Measurements from ENCODE around the gene ITPKB.
"Not testable (repeated sequence)": the region's sequence is repeated elsewhere in the genome, so short reads cannot be mapped to it uniquely, and the experiment has no call there.

ITPKB gene

GRCh38 chr1:226738995-226739695 lies at the start of gene ITPKB:
Gene ITPKB (minus strand): TSS chr1:226739282. CDS start chr1:226737458, 1,824 bp downstream.
- peaks cover 3% of the 10 kb centered on the region for H3K9me3 Mint-ChIP-seq
- no peaks in the 10 kb centered on the region for H3K27me3 Mint-ChIP-seq
- peak within 1 kb of the TSS; percentile 98 for H3K27ac Mint-ChIP-seq
- peaks cover 23% of the 10 kb centered on the region for H3K36me3 Mint-ChIP-seq (ENCODE audit: low read depth)
- H3K4me3 Mint-ChIP-seq = peak within 1 kb of the TSS; percentile 99
- H3K4me1 Mint-ChIP-seq (ENCODE audit: low read depth) = peaks cover 43% of the 10 kb centered on the region

GRCh38 chr1:226787638-226788037 lies 48.6 kb upstream of the ITPKB start:
- no peak overlapping the region for H3K4me3 Mint-ChIP-seq
- no peak overlapping the region for H3K27ac Mint-ChIP-seq
- no peaks in the 10 kb centered on the region for H3K27me3 Mint-ChIP-seq

GRCh38 chr1:226787071-226787470 lies 48.0 kb upstream of the ITPKB start:
- no peaks in the 10 kb centered on the region for H3K9me3 Mint-ChIP-seq
- H3K27me3 Mint-ChIP-seq = no peaks in the 10 kb centered on the region
- H3K36me3 Mint-ChIP-seq (ENCODE audit: low read depth) = no peaks in the 10 kb centered on the region
- H3K4me3 Mint-ChIP-seq = no peak overlapping the region
- peaks cover 15% of the 10 kb centered on the region for H3K4me1 Mint-ChIP-seq (ENCODE audit: low read depth)
- H3K27ac Mint-ChIP-seq = no peak overlapping the region

More at GRCh38 chr1:226787638-226788037, 48.6 kb upstream of the ITPKB start:
- Mint-ChIP-seq H3K4me1 (ENCODE audit: low read depth) (peaks cover 15% of the 10 kb centered on the region), H3K36me3 (ENCODE audit: low read depth) (no peaks in the 10 kb centered on the region), H3K9me3 (no peaks in the 10 kb centered on the region)

- H3K27ac Mint-ChIP-seq = no peak overlapping the region
- no peak overlapping the region for H3K4me3 Mint-ChIP-seq
- no peaks in the 10 kb centered on the region for H3K9me3 Mint-ChIP-seq
- H3K4me1 Mint-ChIP-seq (ENCODE audit: low read depth) = peaks cover 15% of the 10 kb centered on the region
- H3K27me3 Mint-ChIP-seq = no peaks in the 10 kb centered on the region
- H3K36me3 Mint-ChIP-seq (ENCODE audit: low read depth) = no peaks in the 10 kb centered on the region
These were observed 47.5 kb upstream of the ITPKB start for GRCh38 chr1:226786550-226786949.

- no peaks in the 10 kb centered on the region for H3K27me3 Mint-ChIP-seq
These were observed 46.7 kb upstream of the ITPKB start for GRCh38 chr1:226785805-226786204.

GRCh38 chr1:226784081-226785049 lies 45.3 kb upstream of the ITPKB start:
- H3K36me3 Mint-ChIP-seq (ENCODE audit: low read depth) = no peaks in the 10 kb centered on the region

More at GRCh38 chr1:226785805-226786204, 46.7 kb upstream of the ITPKB start:
- H3K27ac Mint-ChIP-seq = no peak overlapping the region
- no peak overlapping the region for H3K4me3 Mint-ChIP-seq
- H3K36me3 Mint-ChIP-seq (ENCODE audit: low read depth) = no peaks in the 10 kb centered on the region
- peaks cover 10% of the 10 kb centered on the region for H3K4me1 Mint-ChIP-seq (ENCODE audit: low read depth)
- no peaks in the 10 kb centered on the region for H3K9me3 Mint-ChIP-seq

GRCh38 chr1:226782845-226783601 lies 43.9 kb upstream of the ITPKB start:
- H3K4me1 Mint-ChIP-seq (ENCODE audit: low read depth) = no peaks in the 10 kb centered on the region
- no peaks in the 10 kb centered on the region for H3K9me3 Mint-ChIP-seq
- no peaks in the 10 kb centered on the region for H3K27me3 Mint-ChIP-seq
- H3K4me3 Mint-ChIP-seq = no peak overlapping the region
- no peak overlapping the region for H3K27ac Mint-ChIP-seq
- H3K36me3 Mint-ChIP-seq (ENCODE audit: low read depth) = no peaks in the 10 kb centered on the region

More at GRCh38 chr1:226784081-226785049, 45.3 kb upstream of the ITPKB start:
- Mint-ChIP-seq H3K4me1 (ENCODE audit: low read depth) (peaks cover 5% of the 10 kb centered on the region), H3K9me3 (no peaks in the 10 kb centered on the region), H3K27me3 (no peaks in the 10 kb centered on the region), H3K27ac (no peak overlapping the region), H3K4me3 (no peak overlapping the region)

- Mint-ChIP-seq H3K36me3 (ENCODE audit: low read depth) (no peaks in the 10 kb centered on the region), H3K4me3 (no peak overlapping the region), H3K27me3 (no peaks in the 10 kb centered on the region), H3K27ac (peak overlapping the region; percentile 57), H3K9me3 (no peaks in the 10 kb centered on the region), H3K4me1 (ENCODE audit: low read depth) (no peaks in the 10 kb centered on the region)
These were observed 43.0 kb upstream of the ITPKB start for GRCh38 chr1:226781937-226782609.

- H3K4me3 Mint-ChIP-seq = no peak overlapping the region
- H3K36me3 Mint-ChIP-seq (ENCODE audit: low read depth) = no peaks in the 10 kb centered on the region
- no peak overlapping the region for H3K27ac Mint-ChIP-seq
- no peaks in the 10 kb centered on the region for H3K9me3 Mint-ChIP-seq
- H3K4me1 Mint-ChIP-seq (ENCODE audit: low read depth) = no peaks in the 10 kb centered on the region
- H3K27me3 Mint-ChIP-seq = no peaks in the 10 kb centered on the region
These were observed 40.5 kb upstream of the ITPKB start for GRCh38 chr1:226779561-226779960.

- no peaks in the 10 kb centered on the region for H3K4me1 Mint-ChIP-seq (ENCODE audit: low read depth)
- no peak overlapping the region for H3K27ac Mint-ChIP-seq
- no peaks in the 10 kb centered on the region for H3K27me3 Mint-ChIP-seq
- no peaks in the 10 kb centered on the region for H3K9me3 Mint-ChIP-seq
- H3K4me3 Mint-ChIP-seq = no peak overlapping the region
- no peaks in the 10 kb centered on the region for H3K36me3 Mint-ChIP-seq (ENCODE audit: low read depth)
These were observed 39.6 kb upstream of the ITPKB start for GRCh38 chr1:226778657-226779058.

- Mint-ChIP-seq H3K4me3 (no peak overlapping the region), H3K36me3 (ENCODE audit: low read depth) (no peaks in the 10 kb centered on the region), H3K27me3 (no peaks in the 10 kb centered on the region), H3K27ac (no peak overlapping the region), H3K9me3 (no peaks in the 10 kb centered on the region), H3K4me1 (ENCODE audit: low read depth) (no peaks in the 10 kb centered on the region)
These were observed 37.9 kb upstream of the ITPKB start for GRCh38 chr1:226776975-226777374.

- Mint-ChIP-seq H3K4me1 (ENCODE audit: low read depth) (no peaks in the 10 kb centered on the region), H3K27ac (no peak overlapping the region), H3K36me3 (ENCODE audit: low read depth) (no peaks in the 10 kb centered on the region), H3K27me3 (no peaks in the 10 kb centered on the region), H3K9me3 (no peaks in the 10 kb centered on the region), H3K4me3 (no peak overlapping the region)
These were observed 37.0 kb upstream of the ITPKB start for GRCh38 chr1:226776066-226776465.

- Mint-ChIP-seq H3K9me3 (no peaks in the 10 kb centered on the region), H3K4me1 (ENCODE audit: low read depth) (no peaks in the 10 kb centered on the region), H3K27me3 (no peaks in the 10 kb centered on the region), H3K36me3 (ENCODE audit: low read depth) (no peaks in the 10 kb centered on the region), H3K27ac (no peak overlapping the region), H3K4me3 (no peak overlapping the region)
These were observed 33.5 kb upstream of the ITPKB start for GRCh38 chr1:226772446-226773139.

- not testable (repeated sequence) for H3K4me3 Mint-ChIP-seq; H3K9me3 Mint-ChIP-seq; H3K27me3 Mint-ChIP-seq; H3K36me3 Mint-ChIP-seq (ENCODE audit: low read depth); H3K27ac Mint-ChIP-seq
- H3K4me1 Mint-ChIP-seq (ENCODE audit: low read depth) = peaks cover 23% of the 10 kb centered on the region
These were observed 28.1 kb upstream of the ITPKB start for GRCh38 chr1:226767170-226767569.

Data from stimulated activated naive CD8-positive, alpha-beta T cell treated with anti-CD3 and anti-CD28 coated beads, Interleukin-15, Interleukin-2, amounts not matched to agents 100 ng/mL and 50 ng/mL, for 24 hours (primary cell).